Testis (tissue), 2 donors: ENCODE results near the gene POLDIP2.

Source experiments
- CTCF ChIP-seq, 3 experiments: fragments of 450-650 bp in 2 of 3; fragments of 200-600 bp in 1 of 3; sonication (generic) in 1 of 3; IDR thresholded peaks; one replicate each; pipeline ENCODE4 v1.5.1; 2016 to 2019; ENCODE audit warnings: antibody characterized with exemption in 3 of 3, mild to moderate bottlenecking in 2 of 3, moderate library complexity in 1 of 3
- POLR2A ChIP-seq: fragments of 450-650 bp; IDR thresholded peaks from one replicate; pipeline ENCODE4 v1.6.1; 2017; ENCODE audit warnings: antibody characterized with exemption, mild to moderate bottlenecking, moderate library complexity

GRCh38 chr17:28363186-28363585 is 5.9 kb upstream of the POLDIP2 start:
- no peak for TF ChIP-seq POLR2A
- no peak for TF ChIP-seq CTCF (IDR thresholded peaks at IDR 0.05)
